Kidney (tissue), 14 donors: Measurements from ENCODE around the gene PDE4D. TPM values are rescaled to one million over a fixed set of nuclear protein-coding genes. Genes with fewer than 3 reads are reported as not detected.

ENCODE experiments used
- DNase-seq, 5 donors: peaks; one replicate each; pipeline ENCODE4 v3.0.0-alpha.2; 2013 to 2020
- FAIRE-seq: peaks from 2 replicates; lab custom pipeline; 2012; peaks lifted over from hg19 to GRCh38; lab: Jason Lieb, UNC
- H3K27ac ChIP-seq, 2 donors: one replicate each; pipeline ENCODE4 v1.7.0; 2013; ENCODE audit warnings: low read depth in 2 of 2, low read length in 2 of 2, inconsistent platforms in 1 of 2
- H3K27me3 ChIP-seq: one replicate; pipeline ENCODE4 v1.7.1; 2013; ENCODE audit warnings: low read length, inconsistent platforms; ENCODE audit not compliant: control insufficient read depth, insufficient read depth
- H3K36me3 ChIP-seq, 3 donors: one replicate each; pipeline versions ENCODE4 v1.7.0 to v1.7.1; 2013; ENCODE audit warnings: low read length in 3 of 3, control low read depth in 1 of 3, inconsistent platforms in 1 of 3; ENCODE audit not compliant: insufficient read depth in 3 of 3, control insufficient read depth in 2 of 3
- H3K4me1 ChIP-seq, 3 donors: one replicate each; pipeline versions ENCODE4 v1.7.0 to v1.7.1; 2013; ENCODE audit warnings: low read length in 3 of 3, inconsistent platforms in 1 of 3, low read depth in 1 of 3; ENCODE audit not compliant: control insufficient read depth in 2 of 3, insufficient read depth in 2 of 3
- H3K4me3 ChIP-seq, 3 donors: one replicate each; pipeline versions ENCODE4 v1.7.0 to v1.8.1; 2013; ENCODE audit warnings: low read length in 3 of 3, control low read depth in 1 of 3, inconsistent platforms in 1 of 3
- H3K9ac ChIP-seq, 3 donors: one replicate each; pipeline versions ENCODE4 v1.7.0 to v1.7.1; 2013; ENCODE audit warnings: low read length in 3 of 3, control low read depth in 1 of 3, inconsistent platforms in 1 of 3
- H3K9me3 ChIP-seq, 3 donors: one replicate each; pipeline versions ENCODE4 v1.7.0 to v1.7.1; 2013; ENCODE audit warnings: low read length in 3 of 3, control low read depth in 1 of 3, inconsistent platforms in 1 of 3; ENCODE audit not compliant: control insufficient read depth in 2 of 3, insufficient read depth in 1 of 3
- CTCF ChIP-seq: IDR thresholded peaks from 3 replicates; pipeline ENCODE4 v1.5.1; 2012; ENCODE audit warnings: mild to moderate bottlenecking, moderate library complexity, borderline replicate concordance; ENCODE audit not compliant: insufficient read depth; ENCODE audit errors: extremely low read depth
- intact Hi-C: fragments of 100-400 bp; cut with DNase I; formaldehyde crosslinking; loops from one replicate; pipeline ENCODE4 v1.11.1; 2022
- polyA plus RNA-seq: library from polyadenylated mRNA; stranded (reverse); fragments of 350-450 nt; fragmentation: Illumina TruSeq; extraction: RNeasy Lipid Tissue Mini Kit (QIAGEN cat#74804); gene quantifications from one replicate; pipeline ENCODE4 v1.2.3, GENCODE V29; 2014; ENCODE audit warnings: low read depth, low replicate concordance; ENCODE audit not compliant: insufficient read depth
- total RNA-seq: library from RNA; stranded (reverse); fragmentation: NEBNext Ultra II Directional; extraction: Animal tissue kit (Norgen Biotek cat#: 25700); gene quantifications from one replicate; pipeline ENCODE4 v1.2.1, GENCODE V29; 2021
- donor health status: control.
- donor health status: control.
- donor health status: control.
- donor health status: control.
- donor health status: control.
- donor health status: DM: yes; HTN: yes; CAD: no.
- donor health status: Normal renal cell carcinoma (clear cell type).

The PDE4D gene
- total and polyA plus RNA-seq, 2 donors from 2014 or later, result 9.2 to 78.9 TPM

GRCh38 chr5:59246882-59247281 lies 646.6 kb downstream of the PDE4D start:
- Histone ChIP-seq H3K27ac (no peak overlapping the region), H3K36me3 (no peaks in the 10 kb centered on the region), H3K27me3 (no peaks in the 10 kb centered on the region), H3K4me1 (peaks cover 0 to 2% (median 0%) of the 10 kb centered on the region in 3 donors), H3K9ac (no peak overlapping the region), H3K9me3 (no peaks in the 10 kb centered on the region), H3K4me3 (no peak overlapping the region)
- intact Hi-C loops, result no loop called here
- no peak for DNase-seq
- TF ChIP-seq CTCF, result no peak
- FAIRE-seq, result no peak

GRCh38 chr5:59246145-59246869 lies 647.2 kb downstream of the PDE4D start:
- intact Hi-C loops, result no loop called here
- Histone ChIP-seq H3K4me1 (peaks cover 0 to 2% (median 0%) of the 10 kb centered on the region in 3 donors), H3K9me3 (no peaks in the 10 kb centered on the region), H3K27ac (no peak overlapping the region), H3K9ac (no peak overlapping the region), H3K27me3 (no peaks in the 10 kb centered on the region), H3K4me3 (no peak overlapping the region), H3K36me3 (no peaks in the 10 kb centered on the region)
- FAIRE-seq, result no peak
- no peak for TF ChIP-seq CTCF
- peak in 1 of 5 donors; percentile 68 for DNase-seq

GRCh38 chr5:59245198-59245597 lies 648.3 kb downstream of the PDE4D start:
- H3K27ac ChIP-seq, result no peak overlapping the region
- peaks cover 0 to 4% (median 2%) of the 10 kb centered on the region in 3 donors for H3K4me1 ChIP-seq
- H3K9ac ChIP-seq, result no peak overlapping the region
- no peak overlapping the region for H3K4me3 ChIP-seq
- DNase-seq (peak in 2 of 5 donors; percentile 32 to 76), FAIRE-seq (peak; percentile 47)
- H3K36me3 ChIP-seq, result no peaks in the 10 kb centered on the region
- no peaks in the 10 kb centered on the region for H3K9me3 ChIP-seq
- TF ChIP-seq CTCF, result no peak
- no peaks in the 10 kb centered on the region for H3K27me3 ChIP-seq
- intact Hi-C loops, result no loop called here
